Keratinocyte (primary cell): Measurements from ENCODE around the gene TEDC2. TPM values are rescaled to one million over a fixed set of nuclear protein-coding genes. Genes with fewer than 3 reads are reported as not detected.

Experiments used
- DNase-seq: peaks from one replicate; pipeline ENCODE4 v3.0.0-alpha.2; 2011; ENCODE audit warnings: low read depth, missing footprints, low spot score
- FAIRE-seq: peaks from 2 replicates; lab custom pipeline; 2011; peaks lifted over from hg19 to GRCh38; lab: Jason Lieb, UNC
- H2AFZ ChIP-seq: 2 replicates; pipeline ENCODE4 v1.6.0; 2012; ENCODE audit warnings: low read length, control low read depth, inconsistent platforms; ENCODE audit not compliant: control insufficient read depth
- H3K27ac ChIP-seq: 2 replicates; pipeline ENCODE4 v1.5.1; 2011; ENCODE audit warnings: low read length; ENCODE audit not compliant: control insufficient read depth, insufficient read depth
- H3K27me3 ChIP-seq: 3 replicates; pipeline ENCODE4 v1.6.0; 2011; ENCODE audit warnings: low read length; ENCODE audit not compliant: control insufficient read depth, insufficient read depth; ENCODE audit errors: extremely low read depth
- H3K36me3 ChIP-seq, 2 experiments: 2 replicates in 1 of 2; 3 replicates in 1 of 2; pipeline ENCODE4 v1.5.1; 2011; ENCODE audit warnings: low read length in 2 of 2, mild to moderate bottlenecking in 1 of 2; ENCODE audit not compliant: control insufficient read depth in 2 of 2, insufficient read depth in 2 of 2; ENCODE audit errors: extremely low read depth in 1 of 2
- H3K4me1 ChIP-seq: 3 replicates; pipeline ENCODE4 v1.5.1; 2011; ENCODE audit warnings: low read length; ENCODE audit not compliant: control insufficient read depth, insufficient read depth; ENCODE audit errors: extremely low read depth
- H3K4me2 ChIP-seq: 3 replicates; pipeline ENCODE4 v1.6.0; 2011; ENCODE audit warnings: low read depth, low read length; ENCODE audit not compliant: control insufficient read depth, insufficient read depth; ENCODE audit errors: extremely low read depth
- H3K4me3 ChIP-seq, 3 experiments: fragments of 200-600 bp in 1 of 3; sonication (generic) in 1 of 3; 2 replicates in 2 of 3; 3 replicates in 1 of 3; pipeline ENCODE4 v1.5.1; 2011 to 2016; ENCODE audit warnings: low read length in 3 of 3, mild to moderate bottlenecking in 3 of 3, control low read depth in 2 of 3, inconsistent platforms in 1 of 3, low read depth in 1 of 3, mixed read lengths in 1 of 3, mixed run types in 1 of 3, moderate library complexity in 1 of 3; ENCODE audit not compliant: control insufficient read depth in 2 of 3, insufficient read depth in 2 of 3; ENCODE audit errors: extremely low read depth in 1 of 3
- H3K79me2 ChIP-seq: 2 replicates; pipeline ENCODE4 v1.6.0; 2012; ENCODE audit warnings: low read length; ENCODE audit not compliant: control insufficient read depth, insufficient read depth
- H3K9ac ChIP-seq: 3 replicates; pipeline ENCODE4 v1.6.0; 2011; ENCODE audit warnings: low read length; ENCODE audit not compliant: control insufficient read depth, insufficient read depth; ENCODE audit errors: extremely low read depth
- H3K9me1 ChIP-seq: 3 replicates; pipeline ENCODE4 v1.6.0; 2011; ENCODE audit warnings: low read length; ENCODE audit not compliant: control insufficient read depth, insufficient read depth; ENCODE audit errors: extremely low read depth
- H3K9me3 ChIP-seq: 2 replicates; pipeline ENCODE4 v1.5.1; 2012; ENCODE audit warnings: low read depth, low read length; ENCODE audit not compliant: control insufficient read depth
- H4K20me1 ChIP-seq: 3 replicates; pipeline ENCODE4 v1.6.0; 2011; ENCODE audit warnings: low read length; ENCODE audit not compliant: control insufficient read depth, insufficient read depth; ENCODE audit errors: extremely low read depth
- EZH2 ChIP-seq: IDR thresholded peaks from one replicate; pipeline ENCODE4 v1.6.1; 2012; ENCODE audit warnings: inconsistent platforms, mild to moderate bottlenecking, low read length, moderate library complexity
- dilution Hi-C: fragments of 300-500 bp; cut with MboI; formaldehyde crosslinking; loops from one replicate; pipeline ENCODE4 v1.7.0; 2020; ENCODE audit warnings: low sequenced_read_pairs; ENCODE audit not compliant: extremely low pct_ligation_motif_present
- polyA minus RNA-seq, 3 experiments: library from RNA; depleted of rRNA, polyadenylated mRNA; stranded (reverse); fragments of >200 nt; gene quantifications; 1 replicate in 1 of 3; 2 replicates in 1 of 3; 3 replicates in 1 of 3; pipeline ENCODE4 v1.2.3, GENCODE V29; 2011
- polyA plus RNA-seq, 5 experiments: library from polyadenylated mRNA; depleted of rRNA in 3 of 5; stranded (reverse) in 3 of 5; stranded (forward) in 1 of 5; unstranded in 1 of 5; fragments of >200 nt; gene quantifications; 1 replicate in 1 of 5; 2 replicates in 3 of 5; 3 replicates in 1 of 5; pipeline versions ENCODE4 v1.2.1 to v1.2.3, GENCODE V29; 2011 to 2012; ENCODE audit warnings: missing spikeins in 2 of 5, low read depth in 1 of 5, low replicate concordance in 1 of 5
- TF ChIP-seq, protein P1 (sequence below), 3 experiments: IDR thresholded peaks in 1 of 3; conservative IDR thresholded peaks in 1 of 3; optimal IDR thresholded peaks in 1 of 3; 2 replicates in 2 of 3; 3 replicates in 1 of 3; pipeline versions ENCODE3 to v1.5.1; 2011; ENCODE audit warnings: low read length in 3 of 3, mild to moderate bottlenecking in 3 of 3, moderate library complexity in 2 of 3, control low read depth in 1 of 3, inconsistent platforms in 1 of 3; ENCODE audit not compliant: insufficient read depth in 2 of 3; ENCODE audit errors: extremely low read depth in 1 of 3

The TEDC2 gene, protein sequence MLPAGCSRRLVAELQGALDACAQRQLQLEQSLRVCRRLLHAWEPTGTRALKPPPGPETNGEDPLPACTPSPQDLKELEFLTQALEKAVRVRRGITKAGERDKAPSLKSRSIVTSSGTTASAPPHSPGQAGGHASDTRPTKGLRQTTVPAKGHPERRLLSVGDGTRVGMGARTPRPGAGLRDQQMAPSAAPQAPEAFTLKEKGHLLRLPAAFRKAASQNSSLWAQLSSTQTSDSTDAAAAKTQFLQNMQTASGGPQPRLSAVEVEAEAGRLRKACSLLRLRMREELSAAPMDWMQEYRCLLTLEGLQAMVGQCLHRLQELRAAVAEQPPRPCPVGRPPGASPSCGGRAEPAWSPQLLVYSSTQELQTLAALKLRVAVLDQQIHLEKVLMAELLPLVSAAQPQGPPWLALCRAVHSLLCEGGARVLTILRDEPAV
- polyA plus RNA-seq (2.4 to 2.8 TPM (median 2.7 TPM) in 3 replicates), polyA minus RNA-seq (1.8 to 7.6 TPM (median 2.3 TPM) in 3 replicates)
- not detected for polyA plus RNA-seq (2011; ENCODE audit: low read depth)
- polyA plus RNA-seq (2011; cell fraction: cytosol; rRNA removed): 0.92 and 1.9 TPM in 2 replicates
- 3.4 and 3.7 TPM in 2 replicates for polyA plus RNA-seq (2011; cell fraction: nucleus; rRNA removed)
- polyA plus RNA-seq (2012; ENCODE audit: low replicate concordance): 0.56 and 4.8 TPM in 2 replicates
- polyA minus RNA-seq (2011; cell fraction: cytosol; rRNA and poly(A)+ RNA removed): 3.3 TPM
- 1.4 and 3.8 TPM in 2 replicates for polyA minus RNA-seq (2011; cell fraction: nucleus; rRNA and poly(A)+ RNA removed)

DNA sequence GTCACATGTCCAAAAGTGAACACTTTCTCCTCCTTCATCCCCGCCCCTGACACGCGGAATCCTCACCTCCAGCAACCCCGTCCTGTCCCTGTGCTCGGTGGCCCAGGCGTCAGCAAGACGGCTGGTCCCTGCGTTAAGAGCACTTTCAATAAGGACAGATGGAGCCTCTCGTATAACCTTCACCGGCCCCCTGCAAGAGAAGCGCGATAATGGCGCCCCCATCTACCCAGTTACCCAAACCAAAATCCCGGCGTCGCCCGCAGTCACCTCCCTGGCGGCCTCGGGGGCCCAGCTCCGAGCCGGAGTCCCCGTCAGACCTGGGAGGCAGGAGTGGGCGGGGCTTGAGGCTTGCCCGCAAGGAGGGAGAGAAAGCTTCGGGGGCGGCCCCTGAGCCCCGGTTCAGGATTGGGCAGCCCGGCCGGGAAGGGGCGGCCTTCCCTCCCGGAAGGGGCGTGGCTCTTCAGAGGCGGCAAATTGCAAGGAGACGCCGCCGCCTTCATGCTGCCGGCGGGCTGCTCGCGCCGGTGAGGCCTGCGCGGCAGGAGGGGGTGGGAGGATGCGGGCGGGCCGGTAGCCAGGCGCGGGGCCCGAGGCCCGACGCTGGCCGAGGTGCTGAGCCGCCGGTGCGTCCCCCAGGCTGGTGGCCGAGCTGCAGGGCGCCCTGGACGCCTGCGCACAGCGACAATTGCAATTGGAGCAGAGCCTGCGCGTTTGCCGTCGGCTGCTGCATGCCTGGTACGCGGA lies at the start of gene TEDC2:
Gene TEDC2, plus strand, starts transcription at position 463 of the 744 bp plus-strand sequence. Its CDS starts 36 bp downstream, at position 499.
- H3K27ac ChIP-seq: peak within 1 kb of the TSS; percentile 8
- no peaks in the 10 kb centered on the region for H3K9me3 ChIP-seq
- peaks cover 6 to 17% of the 10 kb centered on the region in 2 experiments for H3K36me3 ChIP-seq
- peak within 1 kb of the TSS; percentile 43 to 82 (median 76) for H3K4me3 ChIP-seq
- H3K9ac ChIP-seq: peak within 1 kb of the TSS; percentile 61
- peak; percentile 53 for FAIRE-seq
- no peaks in the 10 kb centered on the region for H4K20me1 ChIP-seq
- peak within 1 kb of the TSS; percentile 93 for H3K4me2 ChIP-seq
- dilution Hi-C loops: no loop called here
- H3K27me3 ChIP-seq: no peaks in the 10 kb centered on the region
- H3K4me1 ChIP-seq: peaks cover 10% of the 10 kb centered on the region
- H3K79me2 ChIP-seq: no peaks in the 10 kb centered on the region
- no peaks in the 10 kb centered on the region for H3K9me1 ChIP-seq
- peak within 1 kb of the TSS; percentile 87 for H2AFZ ChIP-seq
- TF ChIP-seq EZH2: no peak
- TF ChIP-seq, protein P1, sequence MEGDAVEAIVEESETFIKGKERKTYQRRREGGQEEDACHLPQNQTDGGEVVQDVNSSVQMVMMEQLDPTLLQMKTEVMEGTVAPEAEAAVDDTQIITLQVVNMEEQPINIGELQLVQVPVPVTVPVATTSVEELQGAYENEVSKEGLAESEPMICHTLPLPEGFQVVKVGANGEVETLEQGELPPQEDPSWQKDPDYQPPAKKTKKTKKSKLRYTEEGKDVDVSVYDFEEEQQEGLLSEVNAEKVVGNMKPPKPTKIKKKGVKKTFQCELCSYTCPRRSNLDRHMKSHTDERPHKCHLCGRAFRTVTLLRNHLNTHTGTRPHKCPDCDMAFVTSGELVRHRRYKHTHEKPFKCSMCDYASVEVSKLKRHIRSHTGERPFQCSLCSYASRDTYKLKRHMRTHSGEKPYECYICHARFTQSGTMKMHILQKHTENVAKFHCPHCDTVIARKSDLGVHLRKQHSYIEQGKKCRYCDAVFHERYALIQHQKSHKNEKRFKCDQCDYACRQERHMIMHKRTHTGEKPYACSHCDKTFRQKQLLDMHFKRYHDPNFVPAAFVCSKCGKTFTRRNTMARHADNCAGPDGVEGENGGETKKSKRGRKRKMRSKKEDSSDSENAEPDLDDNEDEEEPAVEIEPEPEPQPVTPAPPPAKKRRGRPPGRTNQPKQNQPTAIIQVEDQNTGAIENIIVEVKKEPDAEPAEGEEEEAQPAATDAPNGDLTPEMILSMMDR (optimal IDR thresholded peaks at IDR 0.05 in 1 of 3, IDR thresholded peaks at IDR 0.05 in 1 of 3, conservative IDR thresholded peaks at IDR 0.05 in 1 of 3; ENCODE audit: extremely low read depth in 1 of 3, insufficient read depth in 2 of 3, low read length in 3 of 3): no peak
- DNase-seq: peak; percentile 74

DNA sequence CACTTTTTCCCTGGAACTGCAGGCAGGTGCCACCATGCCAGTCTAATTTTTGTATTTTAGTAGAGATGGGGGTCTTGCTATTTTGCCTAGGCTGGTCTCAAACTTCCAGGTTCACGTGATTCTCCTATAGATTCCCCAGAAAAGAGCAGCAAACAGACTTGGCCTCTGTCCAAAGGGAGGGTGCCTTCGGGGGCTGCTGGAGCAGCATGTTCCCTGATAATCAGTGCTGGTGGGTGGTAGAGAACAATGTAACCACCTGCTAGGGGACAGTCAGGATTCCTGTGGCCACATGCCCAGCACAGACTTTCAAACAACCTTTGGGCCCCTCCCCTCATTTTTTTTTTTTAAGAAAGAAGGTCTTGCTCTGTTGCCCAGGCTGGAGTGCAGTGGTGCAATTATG lies 44.8 kb upstream of the TEDC2 start:
- Histone ChIP-seq H3K4me1 (no peaks in the 10 kb centered on the region), H3K79me2 (no peaks in the 10 kb centered on the region), H3K9me3 (no peaks in the 10 kb centered on the region), H3K9ac (no peak overlapping the region), H4K20me1 (no peaks in the 10 kb centered on the region), H3K27ac (no peak overlapping the region), H3K9me1 (no peaks in the 10 kb centered on the region), H3K4me2 (no peak overlapping the region), H2AFZ (no peak overlapping the region), H3K27me3 (peaks cover 3% of the 10 kb centered on the region), H3K4me3 (no peak overlapping the region), H3K36me3 (no peaks in the 10 kb centered on the region)
- no peak for DNase-seq
- TF ChIP-seq, protein P1 (optimal IDR thresholded peaks at IDR 0.05 in 1 of 3, IDR thresholded peaks at IDR 0.05 in 1 of 3, conservative IDR thresholded peaks at IDR 0.05 in 1 of 3; ENCODE audit: extremely low read depth in 1 of 3, insufficient read depth in 2 of 3, low read length in 3 of 3): no peak
- TF ChIP-seq EZH2: no peak
- dilution Hi-C loops: no loop called here
- no peak for FAIRE-seq
